ENCODE measurements around the gene NTM. TPM values are rescaled to one million over a fixed set of nuclear protein-coding genes. Genes with fewer than 3 reads are reported as not detected.

NTM gene
- total RNA-seq, 1 experiment from 2014 or later = 9.9 TPM

- H3K56ac ChIP-seq (ENCODE audit: insufficient read length, low read depth, low read length) = no peak overlapping the region
- no peak overlapping the region for H2BK12ac ChIP-seq (ENCODE audit: insufficient read length, low read depth, low read length)
- H2AK5ac ChIP-seq (ENCODE audit: insufficient read length, low read length) = no peak overlapping the region
- no peak overlapping the region for H3K9ac ChIP-seq (ENCODE audit: extremely low read depth, insufficient read length, low read length)
- no peak overlapping the region for H4K5ac ChIP-seq (ENCODE audit: insufficient read length, low read depth, low read length)
- no peaks in the 10 kb centered on the region for H3K79me2 ChIP-seq (ENCODE audit: insufficient read depth, low read length)
- H3K4me2 ChIP-seq (ENCODE audit: insufficient read depth, insufficient read length, low read length) = no peak overlapping the region
- H2AFZ ChIP-seq (ENCODE audit: low read length) = no peak overlapping the region
- no peak for DNase-seq
- H4K91ac ChIP-seq (ENCODE audit: insufficient read length, low read depth, low read length) = no peak overlapping the region
- no peaks in the 10 kb centered on the region for H3K79me1 ChIP-seq (ENCODE audit: insufficient read depth, low read depth, low read length, poor library complexity, severe bottlenecking)
- no peaks in the 10 kb centered on the region for H3K4me1 Mint-ChIP-seq
- H3K14ac ChIP-seq (ENCODE audit: insufficient read depth, low read length) = no peak overlapping the region
- H2BK20ac ChIP-seq (ENCODE audit: low read depth, low read length, poor library complexity, severe bottlenecking) = no peak overlapping the region
- no peaks in the 10 kb centered on the region; a peak in 1 of 7 replicates for H3K36me3 Mint-ChIP-seq (ENCODE audit: insufficient read depth in 1 of 3, low read depth in 3 of 3)
- no peak overlapping the region for H2BK15ac ChIP-seq (ENCODE audit: low read depth, low read length)
- no peaks in the 10 kb centered on the region; the same call in 1 of the 2 replicates for H3K27me3 Mint-ChIP-seq (ENCODE audit: low read depth)
- H3K4ac ChIP-seq (ENCODE audit: low read depth, low read length) = no peak overlapping the region
- H3T11ph ChIP-seq (ENCODE audit: low read length) = no peak overlapping the region
- H4K8ac ChIP-seq (replicated peaks; ENCODE audit: insufficient read length, low read depth, low read length) = no peak overlapping the region
- H3K9me3 Mint-ChIP-seq = no peaks in the 10 kb centered on the region
- H3K27ac Mint-ChIP-seq = no peak overlapping the region
- H3K23ac ChIP-seq (ENCODE audit: insufficient read length, low read depth, low read length) = no peak overlapping the region
- H3K27ac ChIP-seq (ENCODE audit: insufficient read length, low read depth, low read length) = no peak overlapping the region
- no peak overlapping the region for H2BK120ac ChIP-seq (ENCODE audit: low read depth, low read length, poor library complexity, severe bottlenecking)
- no peaks in the 10 kb centered on the region for H4K20me1 ChIP-seq (ENCODE audit: control insufficient read depth, insufficient read depth, insufficient read length)
- H3K4me3 Mint-ChIP-seq = no peak overlapping the region
- H3K23me2 ChIP-seq (ENCODE audit: insufficient read length, low read depth, low read length, poor library complexity, severe bottlenecking) = no peaks in the 10 kb centered on the region
- H3K27me3 ChIP-seq (ENCODE audit: insufficient read depth, low read length) = no peaks in the 10 kb centered on the region
- no peak for TF ChIP-seq CTCF (conservative IDR thresholded peaks at IDR 0.05)
- H3K9me3 ChIP-seq (ENCODE audit: control insufficient read depth, low read depth, low read length) = no peaks in the 10 kb centered on the region
- WGBS (ENCODE audit: extremely low coverage, insufficient read length, low lambda C conversion rate) = no CpG with 5 or more reads among the region's 12 CpGs
- no peaks in the 10 kb centered on the region for H3K4me1 ChIP-seq (ENCODE audit: insufficient read depth, low read length)
- H2BK5ac ChIP-seq (ENCODE audit: insufficient read length, low read length) = no peak overlapping the region
- H3K18ac ChIP-seq (ENCODE audit: insufficient read length, low read depth, low read length) = no peak overlapping the region
Measured at GRCh38 chr11:132142554-132142953, 772.1 kb downstream of the NTM start.
